HepG2 (cell line): ENCODE results near the gene LHX1. TPM values are rescaled to one million over a fixed set of nuclear protein-coding genes. Genes with fewer than 3 reads are reported as not detected.

Experiments used
- ATAC-seq: fragments of 200-7000 bp; cut with Tn5 transposase; 3 replicates; pipeline ENCODE4 v1.9.1; 2020; ENCODE audit warnings: mild to moderate bottlenecking, moderate library complexity
- BruUV-seq: library from RNA; stranded (reverse); fragments of 400-500 nt; replicated peaks from 2 replicates; lab custom pipeline; 2021; lab: Mats Ljungman, UMichigan
- CTCF ChIA-PET: fragments of 300-600 bp; formaldehyde crosslinking; extraction: SDS; loops from one replicate; lab custom pipeline; 2021; ENCODE audit warnings: low total read pairs, inconsistent platforms, low intra/inter-chr PET ratio; lab: Yijun Ruan, JAX
- POLR2A ChIA-PET: fragments of 350-600 bp; sonication (Branson Sonifier 250); formaldehyde crosslinking; loops from one replicate; lab custom pipeline; 2020; ENCODE audit warnings: antibody characterized with exemption, inconsistent platforms; lab: Yijun Ruan, JAX
- DNase-seq: peaks from one replicate; pipeline ENCODE4 v3.0.0-alpha.2; 2015; ENCODE audit warnings: low spot score
- FAIRE-seq: peaks from 3 replicates; lab custom pipeline; 2011; peaks lifted over from hg19 to GRCh38; lab: Jason Lieb, UNC
- H2AFZ ChIP-seq: one replicate; pipeline ENCODE4 v1.6.1; 2011; ENCODE audit warnings: low read length, inconsistent platforms
- H3K27ac ChIP-seq: fragments of 300-600 bp; 3 replicates; pipeline ENCODE4 v1.8.0; 2011; ENCODE audit warnings: mixed run types, mild to moderate bottlenecking, mixed read lengths, low read length, inconsistent platforms; ENCODE audit not compliant: insufficient read depth; ENCODE audit errors: extremely low read length
- H3K27me3 ChIP-seq, 2 experiments: fragments of 200-600 bp in 1 of 2; 2 replicates in 1 of 2; 3 replicates in 1 of 2; pipeline versions ENCODE4 v1.6.0 to v1.8.0; 2011; ENCODE audit warnings: low read length in 2 of 2, mild to moderate bottlenecking in 2 of 2, moderate library complexity in 2 of 2, inconsistent platforms in 1 of 2; ENCODE audit not compliant: insufficient read depth in 2 of 2, control insufficient read depth in 1 of 2
- H3K36me3 ChIP-seq, 2 experiments: fragments of 200-600 bp in 1 of 2; replicated peaks in 1 of 2; 2 replicates in 1 of 2; 3 replicates in 1 of 2; pipeline versions ENCODE4 v1.5.1 to v1.8.0; 2011; ENCODE audit warnings: low read length in 2 of 2, inconsistent platforms in 1 of 2; ENCODE audit not compliant: insufficient read depth in 2 of 2, control insufficient read depth in 1 of 2
- H3K4me1 ChIP-seq: 2 replicates; pipeline ENCODE4 v1.5.1; 2012; ENCODE audit warnings: low read length, inconsistent platforms; ENCODE audit not compliant: insufficient read depth
- H3K4me2 ChIP-seq: 2 replicates; pipeline ENCODE4 v1.6.0; 2011; ENCODE audit warnings: low read depth, low read length, inconsistent platforms
- H3K4me3 ChIP-seq, 3 experiments: fragments of 200-600 bp in 1 of 3; sonication (generic), shearing (Covaris generic) in 1 of 3; replicated peaks in 1 of 3; 2 replicates each; pipeline ENCODE4 v1.5.1; 2011 to 2016; ENCODE audit warnings: low read length in 3 of 3, inconsistent platforms in 2 of 3, low read depth in 2 of 3, mild to moderate bottlenecking in 2 of 3, control low read depth in 1 of 3, mixed read lengths in 1 of 3; ENCODE audit not compliant: insufficient read depth in 1 of 3
- H3K79me2 ChIP-seq: one replicate; pipeline ENCODE4 v1.6.1; 2011; ENCODE audit warnings: low read length, inconsistent platforms; ENCODE audit not compliant: insufficient read depth
- H3K9ac ChIP-seq: 2 replicates; pipeline ENCODE4 v1.6.0; 2011; ENCODE audit warnings: mild to moderate bottlenecking, low read depth, low read length, inconsistent platforms; ENCODE audit not compliant: insufficient read depth
- H3K9me3 ChIP-seq: 2 replicates; pipeline ENCODE4 v1.5.1; 2012; ENCODE audit warnings: mild to moderate bottlenecking, low read length
- H4K20me1 ChIP-seq: 2 replicates; pipeline ENCODE4 v1.6.0; 2011; ENCODE audit warnings: inconsistent platforms, mild to moderate bottlenecking, low read length, moderate library complexity; ENCODE audit not compliant: insufficient read depth
- ARID3A ChIP-seq: IDR thresholded peaks from 2 replicates; pipeline ENCODE4 v1.6.1; 2012; ENCODE audit warnings: low read depth, low read length, improper control_type of control experiment
- CSRNP1 ChIP-seq: sonication (generic); formaldehyde crosslinking; IDR thresholded peaks from 2 replicates; pipeline ENCODE4 v1.8.1; 2023; ENCODE audit warnings: mild to moderate bottlenecking, missing genetic modification reagents
- DR1 ChIP-seq: sonication (generic); formaldehyde crosslinking; IDR thresholded peaks from 2 replicates; pipeline ENCODE4 v1.8.0; 2021; ENCODE audit warnings: mild to moderate bottlenecking, missing genetic modification reagents, inconsistent platforms
- GABPA ChIP-seq, 2 experiments: IDR thresholded peaks; 2 replicates each; pipeline ENCODE4 v1.6.1; 2011 to 2016; ENCODE audit warnings: low read depth in 2 of 2, low read length in 1 of 2, missing biosample characterization in 1 of 2, missing genetic modification characterization in 1 of 2
- GATA4 ChIP-seq: sonication (generic); IDR thresholded peaks from 2 replicates; pipeline ENCODE4 v1.6.1; 2016; ENCODE audit warnings: antibody characterized with exemption, low read depth, borderline replicate concordance
- MED13 ChIP-seq: sonication (generic); formaldehyde crosslinking; IDR thresholded peaks from 2 replicates; pipeline ENCODE4 v1.5.0; 2020; ENCODE audit warnings: missing genetic modification reagents
- NCOA5 ChIP-seq: sonication (generic); formaldehyde crosslinking; IDR thresholded peaks from 2 replicates; pipeline ENCODE4 v1.4.0; 2020; ENCODE audit warnings: missing genetic modification reagents
- NFKB2 ChIP-seq: sonication (generic); formaldehyde crosslinking; IDR thresholded peaks from 2 replicates; pipeline ENCODE4 v1.4.0; 2020; ENCODE audit warnings: missing genetic modification reagents, borderline replicate concordance
- POLR2A ChIP-seq, 2 experiments: IDR thresholded peaks; 2 replicates each; pipeline ENCODE4 v1.6.1; 2011; ENCODE audit warnings: low read depth in 2 of 2, low read length in 2 of 2, mild to moderate bottlenecking in 1 of 2, moderate library complexity in 1 of 2; ENCODE audit not compliant: insufficient read depth in 1 of 2
- ZNF614 ChIP-seq: IDR thresholded peaks from 2 replicates; pipeline ENCODE4 v1.6.1; 2018; ENCODE audit warnings: missing biosample characterization, missing genetic modification reagents, inconsistent platforms, borderline replicate concordance
- ZNF672 ChIP-seq: sonication (generic); formaldehyde crosslinking; IDR thresholded peaks from 2 replicates; pipeline ENCODE4 v1.8.1; 2022; ENCODE audit warnings: missing genetic modification reagents
- WGBS: methylation state at CpG from one replicate; pipeline ENCODE4 v1.1.6; 2017; ENCODE audit warnings: low lambda C conversion rate; 5-methylcytosine and 5-hydroxymethylcytosine counted together
- in situ Hi-C: cut with HindIII; loops from 2 replicates; pipeline ENCODE4 v1.10.0; 2017; ENCODE audit warnings: low pct_unique_long_range_greater_than_20kb; ENCODE audit not compliant: extremely low pct_ligation_motif_present
- intact Hi-C: fragments of 100-400 bp; cut with micrococcal nuclease; formaldehyde crosslinking; loops from one replicate; pipeline ENCODE4 v1.10.0; 2022; ENCODE audit not compliant: unreplicated experiment
- polyA plus RNA-seq, 8 experiments: library from polyadenylated mRNA; depleted of rRNA in 3 of 8; stranded (reverse) in 7 of 8; unstranded in 1 of 8; fragments of >200 nt; fragmentation: Illumina TruSeq in 4 of 8; extraction: Trizol in 4 of 8; gene quantifications; 2 replicates each; pipeline versions ENCODE4 v1.2.1 to v1.2.3, GENCODE V29; 2011 to 2016; ENCODE audit warnings: low read depth in 4 of 8, missing spikeins in 1 of 8, mixed read lengths in 1 of 8; ENCODE audit not compliant: insufficient read depth in 1 of 8
- total RNA-seq, 5 experiments: library from RNA; depleted of rRNA; stranded (reverse); fragments of >200 nt; fragmentation: Illumina TruSeq; extraction: Trizol; gene quantifications; 2 replicates each; pipeline ENCODE4 v1.2.3, GENCODE V29; 2016; ENCODE audit warnings: low read depth in 1 of 5
- TF ChIP-seq, protein P1 (sequence below): IDR thresholded peaks from 2 replicates; pipeline ENCODE4 v1.6.1; 2018; ENCODE audit warnings: missing genetic modification reagents
- TF ChIP-seq, protein P2 (sequence below): sonication (generic); formaldehyde crosslinking; conservative IDR thresholded peaks from 2 replicates; pipeline ENCODE4 v1.8.1; 2023; ENCODE audit warnings: missing genetic modification reagents
- TF ChIP-seq, protein P3 (sequence below): sonication (generic); formaldehyde crosslinking; IDR thresholded peaks from 2 replicates; pipeline ENCODE4 v1.5.0; 2020; ENCODE audit warnings: missing genetic modification reagents, mild to moderate bottlenecking, borderline replicate concordance

Gene LHX1
- total and polyA plus RNA-seq, 2 of the 13 experiments (the other 11 are each of a cell fraction or from before 2014, with no cell fraction given): not detected

DNA sequence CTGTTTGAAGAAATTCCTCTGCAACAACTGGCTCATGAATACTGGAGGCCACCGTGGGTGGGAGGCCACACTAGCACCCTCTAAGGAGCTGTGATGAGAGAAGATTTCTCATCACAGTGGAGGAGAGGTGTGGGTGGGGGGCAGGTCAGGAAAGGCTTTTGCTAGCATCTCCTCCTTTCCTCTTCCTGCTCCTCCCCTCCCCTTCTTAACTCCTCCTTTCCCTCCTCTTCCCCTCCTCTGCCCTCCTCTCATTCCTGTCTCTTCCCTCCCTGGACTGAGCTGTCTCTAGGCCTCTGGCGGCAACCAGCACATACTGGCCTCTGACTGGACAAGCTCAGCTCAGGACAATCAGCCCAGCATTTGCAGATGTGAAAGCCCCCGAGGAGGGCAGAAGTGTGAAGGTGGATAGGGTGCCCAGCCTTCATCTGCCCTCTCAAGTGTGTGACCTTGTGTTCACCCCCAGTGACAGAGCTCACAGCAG lies 19.0 kb upstream of the LHX1 start:
- H3K79me2 ChIP-seq: no peaks in the 10 kb centered on the region
- H3K9me3 ChIP-seq: no peaks in the 10 kb centered on the region
- BruUV-seq: no TSS peak
- H3K4me2 ChIP-seq: no peak overlapping the region
- no peak for DNase-seq
- H3K4me1 ChIP-seq: peaks cover 32% of the 10 kb centered on the region
- no peak; the same call in 2 of the 3 replicates for ATAC-seq
- WGBS: 12% methylated on average over 3 of the region's 3 CpGs
- H3K27ac ChIP-seq: no peak overlapping the region
- H3K9ac ChIP-seq: no peak overlapping the region
- no peak overlapping the region for H3K4me3 ChIP-seq
- FAIRE-seq: no peak
- ChIA-PET POLR2A (no interaction called here), CTCF (no interaction called here)
- peaks cover 3 to 38% of the 10 kb centered on the region in 2 experiments; a peak in 3 of 5 replicates for H3K27me3 ChIP-seq
- intact Hi-C loops: no loop called here
- in situ Hi-C loops: no loop called here
- H4K20me1 ChIP-seq: no peaks in the 10 kb centered on the region
- H3K36me3 ChIP-seq: no peaks in the 10 kb centered on the region
- no peak overlapping the region for H2AFZ ChIP-seq
- TF ChIP-seq ZNF672 (CRISPR knock-in tag): no peak
- TF ChIP-seq, protein P1, sequence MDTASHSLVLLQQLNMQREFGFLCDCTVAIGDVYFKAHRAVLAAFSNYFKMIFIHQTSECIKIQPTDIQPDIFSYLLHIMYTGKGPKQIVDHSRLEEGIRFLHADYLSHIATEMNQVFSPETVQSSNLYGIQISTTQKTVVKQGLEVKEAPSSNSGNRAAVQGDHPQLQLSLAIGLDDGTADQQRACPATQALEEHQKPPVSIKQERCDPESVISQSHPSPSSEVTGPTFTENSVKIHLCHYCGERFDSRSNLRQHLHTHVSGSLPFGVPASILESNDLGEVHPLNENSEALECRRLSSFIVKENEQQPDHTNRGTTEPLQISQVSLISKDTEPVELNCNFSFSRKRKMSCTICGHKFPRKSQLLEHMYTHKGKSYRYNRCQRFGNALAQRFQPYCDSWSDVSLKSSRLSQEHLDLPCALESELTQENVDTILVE (CRISPR knock-in tag): no peak
- TF ChIP-seq, protein P2, sequence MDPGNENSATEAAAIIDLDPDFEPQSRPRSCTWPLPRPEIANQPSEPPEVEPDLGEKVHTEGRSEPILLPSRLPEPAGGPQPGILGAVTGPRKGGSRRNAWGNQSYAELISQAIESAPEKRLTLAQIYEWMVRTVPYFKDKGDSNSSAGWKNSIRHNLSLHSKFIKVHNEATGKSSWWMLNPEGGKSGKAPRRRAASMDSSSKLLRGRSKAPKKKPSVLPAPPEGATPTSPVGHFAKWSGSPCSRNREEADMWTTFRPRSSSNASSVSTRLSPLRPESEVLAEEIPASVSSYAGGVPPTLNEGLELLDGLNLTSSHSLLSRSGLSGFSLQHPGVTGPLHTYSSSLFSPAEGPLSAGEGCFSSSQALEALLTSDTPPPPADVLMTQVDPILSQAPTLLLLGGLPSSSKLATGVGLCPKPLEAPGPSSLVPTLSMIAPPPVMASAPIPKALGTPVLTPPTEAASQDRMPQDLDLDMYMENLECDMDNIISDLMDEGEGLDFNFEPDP (CRISPR knock-in tag): no peak
- TF ChIP-seq NFKB2 (CRISPR knock-in tag): no peak
- TF ChIP-seq ARID3A: no peak
- no peak for TF ChIP-seq CSRNP1 (CRISPR knock-in tag)
- no peak for TF ChIP-seq ZNF614
- no peak for TF ChIP-seq GABPA (IDR thresholded peaks at IDR 0.05; ENCODE audit: low read depth, low read length)
- no peak for TF ChIP-seq GABPA (CRISPR knock-in tag; IDR thresholded peaks at IDR 0.05; ENCODE audit: low read depth)
- no peak for TF ChIP-seq POLR2A (IDR thresholded peaks at IDR 0.05; ENCODE audit: insufficient read depth in 1 of 2, low read depth in 2 of 2, low read length in 2 of 2)
- no peak for TF ChIP-seq GATA4
- TF ChIP-seq, protein P3, sequence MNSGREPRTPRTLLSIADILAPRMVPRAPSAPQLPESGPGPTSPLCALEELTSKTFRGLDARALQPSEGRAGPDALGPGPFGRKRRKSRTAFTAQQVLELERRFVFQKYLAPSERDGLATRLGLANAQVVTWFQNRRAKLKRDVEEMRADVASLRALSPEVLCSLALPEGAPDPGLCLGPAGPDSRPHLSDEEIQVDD: no peak
- TF ChIP-seq DR1 (CRISPR knock-in tag): no peak
- TF ChIP-seq MED13 (CRISPR knock-in tag): no peak
- TF ChIP-seq NCOA5: no peak
